Effector CD4-positive, alpha-beta T cell (primary cell): ENCODE data around the gene C17orf114.

Experiments
- DNase-seq: peaks from one replicate; pipeline ENCODE4 v3.0.0-alpha.2; 2020

The C17orf114 gene

DNA sequence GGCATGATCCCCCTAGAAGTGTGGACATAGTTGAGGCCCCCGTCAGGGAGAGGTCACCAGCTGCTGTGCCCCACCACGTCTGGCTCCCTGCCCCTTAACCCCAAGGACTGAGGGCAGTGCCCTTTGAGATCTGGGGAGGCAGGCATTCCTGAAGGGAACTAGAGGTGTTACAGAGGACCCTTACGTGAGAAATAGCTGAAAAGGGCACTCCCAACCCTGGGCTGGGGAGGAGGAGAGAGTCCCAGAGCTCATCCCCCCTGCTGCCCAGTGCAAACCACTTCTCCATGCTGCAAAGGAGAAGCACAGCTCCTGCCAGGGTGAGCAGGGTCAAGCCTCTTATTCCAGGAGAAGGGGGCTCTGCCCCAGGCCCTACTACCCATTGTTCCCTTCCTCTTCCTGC is 20.7 kb upstream of the C17orf114 start:
- DNase-seq, result no peak

DNA sequence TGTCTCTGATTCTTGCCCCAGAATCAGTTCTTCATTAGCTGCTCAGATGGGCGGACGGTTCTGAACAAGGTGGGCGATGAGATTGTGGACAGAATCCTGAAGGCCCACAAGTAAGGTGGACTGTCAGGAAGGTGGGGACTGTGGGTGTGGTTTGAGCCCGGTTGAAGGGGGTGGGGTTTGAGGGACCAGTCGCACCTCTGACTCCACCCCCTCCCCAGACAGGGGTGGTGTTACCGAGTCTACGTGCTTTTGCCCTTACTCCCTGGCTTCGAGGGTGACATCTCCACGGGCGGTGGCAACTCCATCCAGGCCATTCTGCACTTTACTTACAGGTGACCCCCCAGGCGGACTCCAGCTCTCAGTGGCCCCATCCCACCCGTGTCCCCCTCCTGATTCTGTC is 16.1 kb upstream of the C17orf114 start:
- DNase-seq, result no peak

DNA sequence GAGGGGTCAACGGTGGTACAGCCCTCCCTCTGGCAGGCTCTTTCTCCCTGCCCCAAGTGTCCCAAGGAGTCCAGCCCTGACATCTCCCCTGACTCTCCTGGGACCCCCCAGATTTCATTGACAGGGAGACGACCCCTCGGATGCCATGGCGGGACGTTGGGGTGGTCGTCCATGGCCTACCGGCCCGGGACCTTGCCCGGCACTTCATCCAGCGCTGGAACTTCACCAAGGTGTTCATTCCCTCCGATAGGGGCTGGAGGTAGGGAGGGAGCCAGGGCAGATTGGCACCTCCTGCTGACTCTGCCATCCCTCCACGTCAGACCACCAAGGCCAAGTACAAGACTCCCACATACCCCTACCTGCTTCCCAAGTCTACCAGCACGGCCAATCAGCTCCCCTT is 14.7 kb upstream of the C17orf114 start:
- no peak for DNase-seq

DNA sequence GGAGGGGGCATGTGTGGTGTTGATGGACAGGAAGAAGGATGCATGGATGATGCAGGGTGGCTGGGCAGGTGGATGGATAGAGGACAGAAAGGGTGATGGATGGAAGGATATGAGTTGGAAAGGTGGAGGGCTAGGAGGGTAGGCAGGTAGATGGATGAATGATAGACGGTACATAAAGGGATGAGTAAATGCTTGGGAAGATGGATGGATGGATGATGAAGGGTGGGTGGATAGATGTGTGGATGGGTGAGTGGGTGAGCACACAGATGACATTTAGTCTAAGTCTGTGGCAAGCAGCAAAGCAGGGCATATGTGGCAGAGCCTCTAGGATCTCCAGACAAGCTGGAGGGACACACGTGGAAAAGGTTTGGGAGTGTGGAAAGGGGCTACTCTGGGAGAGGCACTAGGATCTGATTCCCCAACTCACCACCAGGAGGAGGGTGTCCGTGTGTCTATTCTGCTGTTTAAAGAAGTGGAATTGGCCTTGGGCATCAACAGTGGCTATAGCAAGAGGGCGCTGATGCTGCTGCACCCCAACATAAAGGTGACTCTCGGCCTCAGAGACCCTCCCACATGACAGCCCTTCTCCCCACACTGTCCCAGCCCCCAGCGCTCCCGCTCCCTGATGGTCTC is 13.0 kb upstream of the C17orf114 start:
- DNase-seq, result no peak

DNA sequence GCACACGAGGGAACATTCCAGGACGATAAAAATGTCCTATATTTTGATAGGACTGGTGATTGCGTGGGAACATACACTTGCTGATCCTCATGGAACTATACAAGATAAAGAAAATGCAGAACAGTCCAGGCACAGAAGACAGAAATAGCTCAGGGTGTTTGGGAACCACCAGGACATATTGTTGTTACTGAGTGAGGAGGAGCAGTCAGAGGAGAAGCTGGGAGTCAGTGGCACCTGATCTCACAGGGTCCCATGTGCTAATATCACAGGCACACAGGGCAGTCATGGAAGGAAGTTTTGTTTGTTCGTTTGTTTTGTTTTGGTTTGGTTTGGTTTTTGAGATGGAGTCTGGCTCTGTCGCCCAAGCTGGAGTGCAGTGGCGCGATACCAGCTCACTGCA is 10.6 kb upstream of the C17orf114 start:
- no peak for DNase-seq

DNA sequence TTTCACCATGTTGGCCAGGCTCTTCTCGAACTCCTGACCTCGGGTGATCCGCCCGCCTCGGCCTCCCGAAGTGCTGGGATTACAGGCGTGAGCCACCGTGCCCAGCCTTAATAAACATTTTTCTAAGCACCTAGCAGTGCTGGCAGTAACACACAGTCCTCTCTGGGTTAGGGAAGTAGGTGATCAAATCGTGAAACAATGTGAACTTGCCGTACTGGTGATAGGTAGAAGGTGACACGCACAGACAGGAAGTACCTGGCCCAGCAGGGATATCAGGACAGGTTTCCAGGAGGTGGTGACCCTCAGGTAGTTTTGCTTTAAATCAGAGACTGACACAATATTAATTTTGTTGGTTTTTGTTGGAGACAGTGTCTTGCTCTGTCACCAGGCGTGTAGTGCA is 9.3 kb upstream of the C17orf114 start:
- DNase-seq, result no peak

DNA sequence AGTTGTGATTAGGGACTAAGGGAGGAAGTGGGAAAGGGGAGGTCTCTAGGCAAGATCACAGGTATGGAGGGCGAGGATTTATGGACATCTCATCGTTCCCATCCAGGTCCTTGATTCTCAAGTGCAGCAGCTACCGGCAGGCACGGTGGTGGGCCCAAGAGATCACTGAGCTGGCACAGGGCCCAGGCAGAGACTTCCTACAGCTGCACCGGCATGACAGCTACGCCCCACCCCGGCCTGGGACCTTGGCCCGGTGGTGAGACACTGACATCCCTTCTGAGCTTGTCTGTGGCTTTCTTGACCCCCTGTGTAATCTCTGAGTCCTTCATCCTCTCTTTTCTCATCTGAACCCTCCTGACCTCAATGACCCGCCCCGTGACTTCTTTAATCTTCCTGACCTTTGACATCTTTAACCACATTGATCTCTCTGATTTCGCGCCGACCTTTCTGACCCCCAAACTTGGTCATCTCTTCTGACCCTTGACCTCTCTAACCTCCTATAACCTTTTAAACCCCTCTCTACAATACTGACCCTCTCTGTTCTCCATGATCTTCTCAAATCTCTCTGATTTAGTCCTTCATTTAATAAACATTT is 8.7 kb upstream of the C17orf114 start:
- DNase-seq, result no peak

DNA sequence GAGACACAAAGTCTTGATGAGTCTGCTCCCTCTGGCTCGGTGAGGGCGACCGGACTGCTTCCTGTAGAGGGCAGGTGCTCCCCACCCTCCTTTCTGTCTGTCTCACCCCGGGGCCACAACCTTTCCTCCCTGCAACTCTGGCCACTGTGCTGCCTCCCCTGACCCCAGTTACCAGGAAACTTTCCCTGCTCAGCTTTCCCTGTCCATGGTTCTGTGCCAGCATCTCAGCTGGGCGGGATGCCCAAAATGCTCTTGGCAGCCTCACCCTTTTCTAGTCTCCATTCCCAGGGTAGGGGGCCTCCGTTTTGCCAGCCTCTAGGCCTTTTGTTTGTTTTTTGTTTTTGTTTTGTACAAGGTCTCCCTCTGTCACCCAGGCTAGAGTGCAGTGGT is 6.2 kb upstream of the C17orf114 start:
- no peak for DNase-seq

DNA sequence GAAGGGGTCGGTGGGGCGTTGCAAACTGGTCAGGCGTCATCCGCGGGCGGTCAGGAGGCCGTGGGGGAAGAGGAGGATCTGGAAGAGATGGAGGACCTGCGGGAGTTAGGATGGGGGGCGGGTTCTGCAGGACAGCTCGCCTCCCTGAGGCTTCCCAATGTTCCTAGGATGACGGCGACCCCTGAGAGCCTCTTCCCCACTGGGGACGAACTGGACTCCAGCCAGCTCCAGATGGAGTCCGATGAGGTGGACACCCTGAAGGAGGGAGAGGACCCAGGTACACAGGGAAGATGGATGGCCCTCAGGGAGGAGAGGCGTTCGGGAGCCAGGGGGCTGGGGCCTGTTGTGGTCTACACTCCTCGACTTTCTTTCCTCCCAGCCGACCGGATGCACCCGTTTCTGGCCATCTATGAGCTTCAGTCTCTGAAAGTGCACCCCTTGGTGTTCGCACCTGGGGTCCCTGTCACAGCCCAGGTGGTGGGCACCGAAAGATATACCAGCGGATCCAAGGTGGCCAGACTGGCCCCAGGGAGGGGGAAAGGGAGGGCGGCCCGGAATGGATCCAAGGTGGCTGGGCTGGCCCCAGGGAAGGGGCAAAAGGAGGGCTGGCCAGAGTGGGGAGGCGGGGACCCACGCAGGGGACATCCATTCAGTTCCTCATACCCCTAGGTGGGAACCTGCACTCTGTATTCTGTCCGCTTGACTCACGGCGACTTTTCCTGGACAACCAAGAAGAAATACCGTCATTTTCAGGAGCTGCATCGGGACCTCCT is 5.7 kb upstream of the C17orf114 start:
- DNase-seq, result no peak

DNA sequence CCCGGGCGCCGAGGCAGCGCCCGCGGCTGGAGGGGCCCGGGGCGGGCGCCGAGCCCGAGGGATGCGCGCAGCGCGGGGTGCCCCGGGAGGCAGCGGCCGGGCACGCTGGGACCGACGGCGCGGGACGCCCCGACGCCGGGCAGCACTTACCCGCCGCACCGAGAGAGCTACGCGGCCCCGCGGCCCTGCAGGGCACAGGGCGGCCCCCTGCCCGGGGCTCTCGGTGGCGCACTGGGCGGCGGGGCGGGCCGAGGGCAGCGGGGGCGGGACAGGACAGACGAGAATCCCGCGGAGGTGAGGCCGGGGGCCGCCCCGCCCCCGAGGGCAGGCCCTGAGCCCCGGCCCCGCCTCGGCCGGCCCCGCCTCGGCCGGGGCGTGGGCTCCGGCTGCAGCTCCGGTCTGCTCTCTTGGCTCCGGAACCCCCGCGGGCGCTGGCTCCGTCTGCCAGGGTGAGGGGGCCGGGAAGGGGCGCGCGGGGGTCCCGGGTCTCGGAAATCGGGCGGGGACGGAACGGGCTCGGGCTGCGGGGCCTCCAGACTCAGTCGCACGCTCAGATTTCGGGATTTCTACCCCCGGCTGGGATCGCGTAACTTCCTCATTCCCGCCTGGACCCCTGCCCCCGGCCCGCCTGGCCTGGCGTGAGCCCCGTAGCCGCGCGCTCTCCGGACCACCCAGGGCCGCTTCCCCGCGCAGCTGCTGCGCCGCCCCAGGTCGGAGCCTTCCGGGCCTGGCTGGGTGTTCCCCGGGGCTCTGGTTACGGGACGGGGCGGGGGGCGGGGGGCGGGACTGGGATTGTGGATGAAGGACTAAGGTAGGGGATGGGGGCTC is 4.9 kb upstream of the C17orf114 start, which contains the start of gene PLD2:
PLD2 (plus strand) TSS at position 376 of the 828 bp plus-strand sequence. CDS start 621 bp downstream, outside the sequence.
- peak; percentile 82 for DNase-seq

DNA sequence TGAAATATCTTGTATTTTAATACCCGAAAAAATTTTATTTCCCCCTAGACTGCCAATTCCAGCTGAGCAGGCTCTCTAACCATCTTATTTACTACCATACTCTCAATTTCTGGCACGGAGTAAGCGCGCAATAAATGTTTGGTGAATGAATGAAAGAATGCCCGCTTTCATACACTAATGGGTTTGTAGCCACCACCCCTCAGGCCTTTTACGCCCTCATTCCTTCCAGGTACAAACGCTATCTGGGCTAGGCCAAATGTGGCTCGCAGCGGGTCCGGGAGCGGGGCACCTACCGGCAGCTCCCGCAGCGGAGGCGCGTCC is 4.3 kb upstream of the C17orf114 start:
- no peak for DNase-seq

DNA sequence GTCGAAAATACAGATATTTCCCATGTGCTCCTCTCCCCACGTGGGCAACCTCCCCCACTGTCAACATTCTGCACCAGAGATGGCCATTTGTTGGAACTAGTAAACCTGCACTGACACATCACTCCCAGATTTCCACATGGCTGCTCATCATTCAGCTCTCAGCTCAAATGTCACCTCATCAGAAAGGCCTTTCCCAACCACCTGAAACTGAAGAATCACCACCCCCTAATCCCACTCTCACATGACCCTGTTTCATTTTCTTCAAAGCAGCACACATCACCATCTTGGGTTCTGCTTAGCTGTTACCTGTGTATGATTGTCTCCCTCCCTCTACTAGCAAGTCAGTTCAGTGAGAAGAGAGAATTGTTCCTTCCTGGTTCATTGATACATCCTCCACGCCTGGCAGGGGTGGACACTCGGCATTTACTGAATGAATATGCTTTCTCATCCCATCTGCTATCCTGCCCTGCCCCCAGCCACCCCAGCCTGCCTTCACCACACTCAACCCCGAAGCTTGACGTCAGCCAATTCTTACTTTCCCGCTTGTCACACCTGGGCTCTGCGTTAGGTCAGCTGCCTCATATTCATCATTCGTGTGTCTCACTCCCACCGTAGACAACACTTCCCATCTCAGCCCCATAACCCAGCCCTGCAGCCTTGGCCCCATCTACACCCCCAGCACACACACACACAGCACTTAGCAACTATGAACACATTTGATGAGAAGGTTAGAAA is 1.5 kb downstream of the C17orf114 start:
- no peak for DNase-seq

DNA sequence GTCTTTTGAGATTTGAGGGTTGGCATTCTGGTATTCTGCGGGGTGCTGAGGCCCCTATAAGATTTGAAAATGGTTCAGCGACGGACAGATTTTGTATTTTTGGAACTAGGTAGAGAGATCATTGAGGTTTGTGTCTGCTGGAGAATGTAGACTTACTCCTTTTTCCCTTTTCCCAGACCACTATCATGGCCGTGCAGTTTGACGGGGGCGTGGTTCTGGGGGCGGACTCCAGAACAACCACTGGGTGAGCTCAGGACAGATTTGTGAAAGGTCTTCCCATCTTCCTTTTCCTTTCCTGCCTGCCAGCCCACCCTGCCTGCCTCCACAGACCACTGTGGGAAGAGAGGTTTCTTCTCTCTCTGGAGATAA is 5.6 kb downstream of the C17orf114 start:
- no peak for DNase-seq

DNA sequence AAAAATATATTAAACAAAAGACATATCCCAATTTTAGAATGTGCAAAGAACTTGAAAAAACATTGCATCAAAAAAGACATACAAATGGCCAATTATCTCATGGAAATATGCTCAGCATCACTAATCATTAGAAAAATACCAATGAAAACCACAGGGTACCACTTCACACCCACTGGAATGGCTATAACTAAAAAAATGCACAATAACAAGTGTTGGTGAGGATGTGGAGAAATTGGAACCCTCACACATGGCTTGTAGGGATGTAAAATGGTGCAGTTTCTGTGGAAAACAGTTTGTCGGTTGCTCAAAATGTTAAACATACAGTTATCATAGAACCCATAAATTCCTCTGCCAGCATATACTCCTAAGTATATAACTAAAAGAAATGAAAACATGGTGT is 7.0 kb downstream of the C17orf114 start:
- DNase-seq, result no peak

DNA sequence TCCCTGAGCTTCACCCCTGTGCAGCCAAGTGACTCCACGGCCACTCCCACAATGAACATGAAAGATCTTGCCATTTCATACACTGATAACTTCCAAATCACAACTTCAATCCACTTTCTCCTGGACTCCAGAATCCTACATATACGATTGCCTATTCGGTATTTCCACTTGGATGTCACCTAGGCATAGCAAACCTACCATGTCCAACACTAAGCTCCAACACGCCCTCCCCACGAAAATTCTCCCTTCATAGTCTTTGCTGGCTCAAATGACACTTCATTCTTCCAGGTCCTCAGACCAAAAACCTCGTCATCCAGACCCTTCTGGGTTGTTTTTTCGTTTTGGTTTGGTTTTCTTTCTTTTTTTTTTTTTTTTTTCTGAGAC is 11.4 kb downstream of the C17orf114 start:
- no peak for DNase-seq

DNA sequence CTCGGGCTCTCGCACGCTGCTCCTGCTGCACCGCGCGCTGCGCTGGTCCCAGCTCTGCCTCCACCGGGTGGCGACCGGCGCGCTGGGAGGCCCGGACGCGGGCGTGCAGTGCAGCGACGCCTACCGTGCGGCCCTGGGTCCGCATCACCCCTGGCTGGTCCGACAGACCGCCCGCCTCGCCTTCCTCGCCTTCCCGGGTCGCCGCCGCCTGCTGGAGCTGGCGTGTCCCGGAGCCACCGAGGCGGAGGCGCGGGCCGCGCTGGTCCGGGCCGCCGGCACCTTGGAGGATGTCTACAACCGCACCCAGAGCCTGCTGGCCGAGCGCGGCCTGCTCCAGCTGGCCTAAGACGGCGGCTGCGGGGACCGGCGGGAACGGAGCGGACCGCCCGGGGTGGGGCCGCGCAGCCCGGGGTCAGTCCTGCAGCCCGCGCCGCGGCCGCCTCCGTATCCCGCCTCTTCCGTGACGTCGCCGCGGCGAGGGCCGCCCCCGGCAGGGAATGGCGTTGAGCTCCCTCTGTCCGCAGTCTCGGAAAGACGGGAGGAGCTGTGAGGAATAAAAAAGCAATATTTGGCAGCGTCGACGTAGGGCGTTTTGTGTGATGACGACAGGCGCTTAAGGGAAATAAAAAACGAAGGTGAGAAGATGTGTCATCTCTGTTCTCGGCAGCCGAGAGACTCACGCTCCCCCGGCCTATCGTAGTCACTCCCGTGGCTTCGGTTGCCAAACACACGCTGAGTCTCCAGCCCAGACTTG is 12.0 kb downstream of the C17orf114 start:
- DNase-seq, result peak; percentile 65

DNA sequence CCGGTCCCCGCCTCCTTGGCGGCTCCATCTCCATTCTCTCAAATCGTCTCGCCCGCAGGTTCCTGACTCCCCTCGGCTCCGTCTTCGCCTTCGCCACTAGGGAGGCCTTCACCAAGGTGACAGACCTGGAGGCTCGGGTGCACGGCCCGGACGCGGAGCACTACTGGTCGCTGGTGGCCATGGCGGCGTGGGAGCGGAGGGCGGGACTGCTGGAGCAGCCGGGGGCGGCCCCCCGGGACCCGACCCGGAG is 12.5 kb downstream of the C17orf114 start:
- DNase-seq, result no peak

DNA sequence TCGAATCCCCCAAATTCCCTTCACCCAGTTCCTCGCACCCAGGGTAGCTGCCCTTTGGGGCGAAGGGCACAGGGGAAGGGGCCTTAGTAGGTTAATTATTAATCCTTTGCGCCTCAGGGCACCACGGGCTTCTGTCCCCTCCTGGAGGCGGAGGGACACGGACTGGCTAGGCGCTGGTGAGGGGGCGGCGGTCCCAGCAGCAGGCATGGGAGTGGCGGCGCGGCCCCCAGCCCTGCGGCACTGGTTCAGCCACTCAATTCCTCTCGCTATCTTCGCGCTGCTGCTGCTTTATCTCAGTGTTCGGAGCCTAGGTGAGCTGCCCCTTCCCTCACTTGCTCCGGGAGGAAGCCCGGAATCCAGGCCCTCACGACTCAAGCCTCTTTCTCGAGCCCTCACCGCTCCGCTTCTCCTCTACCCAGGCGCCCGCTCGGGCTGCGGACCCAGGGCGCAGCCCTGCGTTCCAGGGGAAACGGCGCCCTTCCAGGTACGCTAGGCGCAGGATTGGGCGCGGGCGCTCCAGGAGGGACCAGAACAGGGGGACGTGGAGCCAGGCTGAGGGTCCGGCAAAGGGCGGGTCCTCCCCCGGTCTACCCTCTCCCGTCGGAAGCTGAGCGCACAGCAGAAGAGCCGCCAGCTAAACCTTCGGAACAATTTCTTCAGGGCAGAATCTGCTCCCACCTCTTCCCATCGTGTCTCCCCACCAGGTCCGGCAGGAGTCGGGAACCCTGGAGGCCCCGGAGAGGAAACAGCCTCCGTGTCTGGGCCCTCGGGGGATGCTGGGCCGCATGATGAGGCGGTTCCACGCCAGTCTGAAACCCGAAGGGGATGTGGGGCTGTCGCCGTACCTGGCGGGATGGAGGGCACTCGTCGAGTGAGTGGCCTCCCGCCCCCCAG is 13.1 kb downstream of the C17orf114 start, which contains the start of gene GLTPD2:
GLTPD2 (plus strand) TSS at position 158 of the 894 bp plus-strand sequence; CDS start at position 206, 48 bp downstream.
- no peak for DNase-seq

DNA sequence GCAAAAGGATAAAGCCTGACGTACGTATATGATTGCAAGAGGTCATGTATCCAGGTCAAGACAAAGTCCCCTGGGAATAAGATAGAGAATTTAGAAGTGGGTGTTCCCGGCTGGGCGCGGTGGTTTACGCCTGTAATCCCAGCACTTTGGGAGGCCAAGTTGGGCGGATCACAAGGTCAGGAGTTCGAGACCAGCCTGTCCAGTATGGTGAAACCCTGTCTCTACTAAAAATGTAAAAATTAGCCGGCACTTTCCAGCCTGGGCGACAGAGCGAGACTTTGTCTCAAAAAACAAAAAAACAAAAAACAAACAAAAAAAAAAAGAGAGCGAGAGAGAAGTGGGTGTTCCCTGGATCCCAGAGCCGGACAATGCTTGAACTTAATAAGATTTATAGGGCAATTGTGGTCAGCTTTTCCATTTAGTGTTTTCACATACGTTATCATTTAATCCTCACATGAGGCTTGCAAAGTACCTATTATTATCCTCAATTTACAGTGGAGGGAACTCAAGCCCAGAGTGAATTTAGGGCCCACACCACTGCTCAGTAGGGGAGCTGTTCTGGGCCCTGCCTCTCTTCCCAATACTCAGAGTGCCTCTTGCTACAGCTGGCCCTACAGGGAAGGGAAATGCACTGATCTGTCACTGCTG is 13.8 kb downstream of the C17orf114 start:
- no peak for DNase-seq

DNA sequence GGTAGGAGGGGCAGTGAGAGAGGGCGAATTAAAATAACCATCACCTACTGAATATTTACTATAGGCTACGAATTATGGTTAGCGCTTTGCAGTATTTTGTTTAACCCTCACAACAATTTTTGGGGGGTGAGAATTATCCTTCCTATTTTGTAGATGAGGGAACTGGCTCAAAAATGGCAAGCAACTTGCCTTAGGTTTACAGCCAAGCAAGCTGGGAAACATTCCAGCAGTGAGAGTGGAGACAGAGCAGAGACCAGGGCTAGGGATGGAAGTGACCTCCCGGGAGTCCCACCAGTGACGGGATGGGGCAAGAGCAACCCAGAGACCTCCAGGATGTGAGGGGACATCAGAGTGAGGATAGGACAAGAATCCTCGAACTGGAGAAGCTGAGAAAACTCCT is 15.6 kb downstream of the C17orf114 start:
- DNase-seq, result no peak

DNA sequence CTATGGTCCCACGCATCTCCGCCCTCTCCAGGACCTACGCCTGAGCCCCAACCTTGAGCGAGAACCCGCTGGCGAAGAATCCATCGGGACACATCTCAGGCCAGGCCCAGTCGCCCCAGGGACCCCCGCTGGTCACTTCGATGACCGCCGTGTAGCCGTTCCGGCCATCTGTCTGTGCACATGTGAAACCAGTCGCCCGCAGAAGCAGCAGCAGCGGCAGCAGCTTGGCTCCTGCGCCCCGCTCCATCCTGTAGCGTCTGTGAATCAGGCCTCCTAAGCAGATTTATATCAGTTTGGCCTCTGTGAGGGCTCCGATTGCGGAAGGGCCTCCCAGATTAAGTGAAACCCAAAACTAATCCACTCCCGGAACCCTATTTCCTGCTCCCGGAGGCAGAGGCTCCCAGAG is 16.0 kb downstream of the C17orf114 start, which contains the start of gene VMO1:
VMO1 (minus strand) TSS at position 259 of the 406 bp plus-strand sequence; CDS start at position 247, 12 bp downstream.
- DNase-seq, result no peak
